ENCODE results near the gene SLC2A6.

SLC2A6 gene

GRCh38 chr9:133445293-133445969 lies 33.5 kb downstream of the SLC2A6 start:
- in situ Hi-C loops (cut with HindIII; ENCODE audit: low sequenced_read_pairs), result no loop called here

GRCh38 chr9:133443982-133444381 lies 34.9 kb downstream of the SLC2A6 start:
- in situ Hi-C loops (cut with HindIII; ENCODE audit: low sequenced_read_pairs), result no loop called here

GRCh38 chr9:133443248-133443647 lies 35.7 kb downstream of the SLC2A6 start:
- in situ Hi-C loops (cut with HindIII; ENCODE audit: low sequenced_read_pairs), result no loop called here

GRCh38 chr9:133441571-133441970 lies 37.3 kb downstream of the SLC2A6 start:
- in situ Hi-C loops (cut with HindIII; ENCODE audit: low sequenced_read_pairs), result no loop called here

- in situ Hi-C loops (cut with HindIII; ENCODE audit: low sequenced_read_pairs), result no loop called here
Observed at GRCh38 chr9:133440874-133441273, 38.0 kb downstream of the SLC2A6 start.

GRCh38 chr9:133439337-133439736 lies 39.6 kb downstream of the SLC2A6 start:
- in situ Hi-C loops (cut with HindIII; ENCODE audit: low sequenced_read_pairs), result no loop called here

GRCh38 chr9:133437753-133438531 lies 41.0 kb downstream of the SLC2A6 start:
- in situ Hi-C loops (cut with HindIII; ENCODE audit: low sequenced_read_pairs), result no loop called here

GRCh38 chr9:133436681-133437080 lies 42.2 kb downstream of the SLC2A6 start:
- in situ Hi-C loops (cut with HindIII; ENCODE audit: low sequenced_read_pairs), result no loop called here

- in situ Hi-C loops (cut with HindIII; ENCODE audit: low sequenced_read_pairs), result no loop called here
Observed at GRCh38 chr9:133433351-133433843, 45.5 kb downstream of the SLC2A6 start.

GRCh38 chr9:133430244-133430643 lies 48.7 kb downstream of the SLC2A6 start:
- in situ Hi-C loops (cut with HindIII; ENCODE audit: low sequenced_read_pairs), result no loop called here

GRCh38 chr9:133429641-133430161 lies 49.2 kb downstream of the SLC2A6 start:
- in situ Hi-C loops (cut with HindIII; ENCODE audit: low sequenced_read_pairs), result no loop called here

GRCh38 chr9:133429214-133429613 lies 49.7 kb downstream of the SLC2A6 start:
- in situ Hi-C loops (cut with HindIII; ENCODE audit: low sequenced_read_pairs), result no loop called here

GRCh38 chr9:133428617-133429101 lies 50.2 kb downstream of the SLC2A6 start:
- in situ Hi-C loops (cut with HindIII; ENCODE audit: low sequenced_read_pairs), result no loop called here

GRCh38 chr9:133427658-133428348 lies 51.1 kb downstream of the SLC2A6 start:
- in situ Hi-C loops (cut with HindIII; ENCODE audit: low sequenced_read_pairs), result no loop called here

- in situ Hi-C loops (cut with HindIII; ENCODE audit: low sequenced_read_pairs), result no loop called here
Observed at GRCh38 chr9:133426011-133426410, 52.9 kb downstream of the SLC2A6 start.

GRCh38 chr9:133425049-133425632 lies 53.8 kb downstream of the SLC2A6 start:
- in situ Hi-C loops (cut with HindIII; ENCODE audit: low sequenced_read_pairs), result no loop called here

GRCh38 chr9:133424187-133424586 lies 54.7 kb downstream of the SLC2A6 start:
- in situ Hi-C loops (cut with HindIII; ENCODE audit: low sequenced_read_pairs), result no loop called here

GRCh38 chr9:133423216-133423615 lies 55.7 kb downstream of the SLC2A6 start:
- in situ Hi-C loops (cut with HindIII; ENCODE audit: low sequenced_read_pairs), result no loop called here

- in situ Hi-C loops (cut with HindIII; ENCODE audit: low sequenced_read_pairs), result no loop called here
Observed at GRCh38 chr9:133421615-133422542, 57.0 kb downstream of the SLC2A6 start, which contains the start of gene ADAMTS13. TSS of gene ADAMTS13 (plus strand) at chr9:133422367. CDS start at chr9:133422444, 77 bp downstream.
